ENCODE data around the gene BRIP1. TPM values are rescaled to one million over a fixed set of nuclear protein-coding genes. Genes with fewer than 3 reads are reported as not detected.
"Not testable (repeated sequence)": the region's sequence is repeated elsewhere in the genome, so short reads cannot be mapped to it uniquely, and the experiment has no call there.

BRIP1 gene
- polyA plus RNA-seq, 2 of the 4 experiments (the other 2 are of a cell fraction), result 8.0 to 11.5 TPM

- H3K4me2 ChIP-seq, result no peak overlapping the region
- POLR2A ChIA-PET, result no interaction called here
- H3K4me3 ChIP-seq, result no peak overlapping the region
- 93% methylated on average over 10 of the region's 10 CpGs for WGBS (ENCODE audit: missing lambda C conversion rate)
- no peak overlapping the region for H3K27ac ChIP-seq
- no peaks in the 10 kb centered on the region for H3K9me3 ChIP-seq
- no peak for ATAC-seq
- DNase-seq (ENCODE audit: low read depth in 1 of 2, low spot score in 1 of 2), result no peak
- no peak for FAIRE-seq
- CTCF ChIA-PET, result interaction anchor here (0.7 kb wide), 1 partner anchor 15 kb away, joined by 3 read pairs; no protein-coding TSS in a partner anchor
- TF ChIP-seq JUN (IDR thresholded peaks at IDR 0.05) (no peak), POLR2AphosphoS2 (conservative IDR thresholded peaks at IDR 0.05; ENCODE audit: low read length) (no peak), ATOH8 (CRISPR knock-in tag; IDR thresholded peaks at IDR 0.05; ENCODE audit: low read depth) (no peak), GATA3 (IDR thresholded peaks at IDR 0.05; ENCODE audit: borderline replicate concordance) (no peak), ZSCAN20 (CRISPR knock-in tag; IDR thresholded peaks at IDR 0.05) (no peak), MYC (IDR thresholded peaks at IDR 0.05; ENCODE audit: borderline replicate concordance, low read length) (no peak), SREBF2 (IDR thresholded peaks at IDR 0.05) (no peak), CBX2 (IDR thresholded peaks at IDR 0.05; ENCODE audit: borderline replicate concordance, low read depth) (no peak)
- H3K4me1 ChIP-seq, result no peaks in the 10 kb centered on the region
Measured at GRCh38 chr17:61680921-61681320, 182.4 kb downstream of the BRIP1 start.

DNA sequence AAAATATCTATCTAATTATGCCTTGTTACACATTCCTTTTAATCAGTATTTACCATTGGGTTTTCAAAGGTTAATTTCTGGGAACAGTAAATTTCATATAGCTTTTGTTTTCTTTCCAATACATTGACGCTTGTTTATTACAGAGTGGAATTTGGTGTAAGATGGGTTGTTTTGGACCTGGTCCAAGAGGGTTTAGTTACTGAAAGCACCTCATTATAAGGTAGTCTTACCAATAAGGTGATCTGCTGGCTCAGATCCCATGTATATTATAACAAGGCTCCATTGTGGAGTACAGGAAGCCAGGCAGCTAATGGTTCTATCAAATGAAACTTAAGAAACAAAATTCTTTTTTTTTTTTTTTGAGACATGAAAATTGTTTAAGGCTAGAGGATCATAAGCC is 185.0 kb downstream of the BRIP1 start:
- Histone ChIP-seq H3K4me2 (no peak overlapping the region), H3K4me3 (no peak overlapping the region), H3K4me1 (no peaks in the 10 kb centered on the region), H3K27ac (no peak overlapping the region), H3K9me3 (no peaks in the 10 kb centered on the region)
- DNase-seq (ENCODE audit: low read depth in 1 of 2, low spot score in 1 of 2) (no peak), ATAC-seq (no peak), FAIRE-seq (no peak)
- POLR2A ChIA-PET, result no interaction called here
- CTCF ChIA-PET, result interaction anchor here (0.7 to 1.3 kb wide), 4 partner anchors 27 to 1846 kb away, joined by 3 to 4 read pairs (median 3); no protein-coding TSS in a partner anchor
- TF ChIP-seq CEBPB (IDR thresholded peaks at IDR 0.05), result no peak
- TF ChIP-seq, protein P1, sequence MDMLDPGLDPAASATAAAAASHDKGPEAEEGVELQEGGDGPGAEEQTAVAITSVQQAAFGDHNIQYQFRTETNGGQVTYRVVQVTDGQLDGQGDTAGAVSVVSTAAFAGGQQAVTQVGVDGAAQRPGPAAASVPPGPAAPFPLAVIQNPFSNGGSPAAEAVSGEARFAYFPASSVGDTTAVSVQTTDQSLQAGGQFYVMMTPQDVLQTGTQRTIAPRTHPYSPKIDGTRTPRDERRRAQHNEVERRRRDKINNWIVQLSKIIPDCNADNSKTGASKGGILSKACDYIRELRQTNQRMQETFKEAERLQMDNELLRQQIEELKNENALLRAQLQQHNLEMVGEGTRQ (IDR thresholded peaks at IDR 0.05), result no peak
- 96% methylated on average over 1 of the region's 1 CpG for WGBS (ENCODE audit: missing lambda C conversion rate)

DNA sequence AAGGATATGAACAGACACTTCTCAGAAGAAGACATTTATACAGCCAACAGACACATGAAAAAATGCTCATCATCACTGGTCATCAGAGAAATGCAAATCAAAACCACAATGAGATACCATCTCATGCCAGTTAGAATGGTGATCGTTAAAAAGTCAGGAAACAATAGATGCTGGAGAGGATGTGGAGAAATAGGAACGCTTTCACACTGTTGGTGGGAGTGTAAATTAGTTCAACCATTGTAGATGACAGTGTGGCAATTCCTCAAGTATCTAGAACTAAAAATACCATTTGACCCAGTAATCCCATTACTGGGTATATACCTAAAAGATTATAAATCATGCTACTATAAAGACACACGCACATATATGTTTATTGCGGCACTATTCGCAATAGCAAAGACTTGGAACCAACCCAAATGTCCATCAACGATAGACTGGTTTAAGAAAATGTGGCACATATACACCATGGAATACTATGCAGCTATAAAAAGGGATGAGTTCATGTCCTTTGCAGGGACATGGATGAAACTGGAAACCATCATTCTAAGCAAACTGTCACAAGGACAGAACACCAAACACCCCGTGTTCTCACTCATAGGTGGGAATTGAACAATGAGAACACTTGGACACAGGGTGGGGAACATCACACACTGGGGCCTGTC is 186.0 kb downstream of the BRIP1 start:
- CTCF ChIA-PET; H3K27ac ChIP-seq; H3K9me3 ChIP-seq; POLR2A ChIA-PET; FAIRE-seq; H3K4me1 ChIP-seq; H3K4me2 ChIP-seq; H3K4me3 ChIP-seq; DNase-seq (ENCODE audit: low read depth in 1 of 2, low spot score in 1 of 2); ATAC-seq: not testable (repeated sequence)
- 65% methylated on average over 7 of the region's 7 CpGs for WGBS (ENCODE audit: missing lambda C conversion rate)

GRCh38 chr17:61676522-61676921 is 186.8 kb downstream of the BRIP1 start:
- H3K27ac ChIP-seq; POLR2A ChIA-PET; H3K9me3 ChIP-seq; CTCF ChIA-PET; H3K4me3 ChIP-seq; H3K4me2 ChIP-seq; FAIRE-seq; H3K4me1 ChIP-seq; ATAC-seq; DNase-seq (ENCODE audit: low read depth in 1 of 2, low spot score in 1 of 2): not testable (repeated sequence)

- H3K9me3 ChIP-seq; H3K4me3 ChIP-seq; ATAC-seq; H3K27ac ChIP-seq; POLR2A ChIA-PET; H3K4me2 ChIP-seq; CTCF ChIA-PET; H3K4me1 ChIP-seq; FAIRE-seq; DNase-seq (ENCODE audit: low read depth in 1 of 2, low spot score in 1 of 2): not testable (repeated sequence)
- 94% methylated on average over 2 of the region's 2 CpGs for WGBS (ENCODE audit: missing lambda C conversion rate)
Measured at GRCh38 chr17:61674609-61675008, 188.7 kb downstream of the BRIP1 start.

- POLR2A ChIA-PET, result not testable (repeated sequence)
Measured at GRCh38 chr17:61673019-61673897, 190.1 kb downstream of the BRIP1 start.

More at GRCh38 chr17:61673019-61673897, 190.1 kb downstream of the BRIP1 start:
- H3K4me2 ChIP-seq; DNase-seq (ENCODE audit: low read depth in 1 of 2, low spot score in 1 of 2); H3K9me3 ChIP-seq; H3K4me1 ChIP-seq; H3K4me3 ChIP-seq; FAIRE-seq; H3K27ac ChIP-seq; ATAC-seq: not testable (repeated sequence)
- 75% methylated on average over 14 of the region's 16 CpGs for WGBS (ENCODE audit: missing lambda C conversion rate)
- CTCF ChIA-PET, result interaction anchor here (1.0 to 1.1 kb wide), 3 partner anchors 9 to 163 kb away, joined by 3 to 6 read pairs (median 3); no protein-coding TSS in a partner anchor
